ENCODE data around the gene CARNS1. TPM values are rescaled to one million over a fixed set of nuclear protein-coding genes. Genes with fewer than 3 reads are reported as not detected.

Gene CARNS1, protein sequence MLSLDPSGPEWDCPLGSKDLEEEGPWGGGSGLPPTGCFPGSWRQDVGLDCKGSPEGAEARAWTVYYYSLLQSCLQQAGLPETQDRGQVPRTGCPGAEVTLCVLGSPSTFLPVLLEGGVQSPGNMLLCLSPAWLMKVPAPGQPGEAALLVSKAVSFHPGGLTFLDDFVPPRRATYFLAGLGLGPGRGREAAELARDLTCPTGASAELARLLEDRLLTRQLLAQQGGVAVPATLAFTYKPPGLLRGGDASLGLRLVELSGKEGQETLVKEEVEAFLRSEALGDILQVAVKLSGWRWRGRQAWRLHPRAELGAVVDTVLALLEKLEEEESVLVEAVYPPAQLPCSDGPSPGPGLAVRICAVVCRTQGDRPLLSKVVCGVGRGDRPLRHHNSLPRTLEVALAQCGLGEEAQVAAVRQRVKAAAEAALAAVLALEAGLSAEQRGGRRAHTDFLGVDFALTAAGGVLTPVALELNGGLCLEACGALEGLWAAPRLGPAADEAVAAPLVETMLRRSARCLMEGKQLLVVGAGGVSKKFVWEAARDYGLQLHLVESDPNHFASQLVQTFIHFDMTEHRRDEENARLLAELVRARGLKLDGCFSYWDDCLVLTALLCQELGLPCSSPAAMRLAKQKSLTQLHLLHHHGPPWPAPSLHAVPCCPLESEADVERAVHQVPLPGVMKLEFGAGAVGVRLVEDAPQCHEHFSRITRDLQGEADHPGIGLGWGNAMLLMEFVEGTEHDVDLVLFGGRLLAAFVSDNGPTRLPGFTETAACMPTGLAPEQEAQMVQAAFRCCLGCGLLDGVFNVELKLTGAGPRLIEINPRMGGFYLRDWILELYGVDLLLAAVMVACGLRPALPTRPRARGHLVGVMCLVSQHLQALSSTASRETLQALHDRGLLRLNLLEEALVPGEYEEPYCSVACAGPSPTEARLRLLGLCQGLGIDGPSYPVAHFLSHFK
- total RNA-seq, result 1 to 10 TPM; 9.9 to 10.0 TPM
- 4.4 TPM for polyA plus RNA-seq (2013, experiment 1 of 2)
- 7.0 TPM for polyA plus RNA-seq (2013, experiment 2 of 2)
- total RNA-seq, result 0.80 to 21.9 (median 4.3) reads per million in 172 experiments

DNA sequence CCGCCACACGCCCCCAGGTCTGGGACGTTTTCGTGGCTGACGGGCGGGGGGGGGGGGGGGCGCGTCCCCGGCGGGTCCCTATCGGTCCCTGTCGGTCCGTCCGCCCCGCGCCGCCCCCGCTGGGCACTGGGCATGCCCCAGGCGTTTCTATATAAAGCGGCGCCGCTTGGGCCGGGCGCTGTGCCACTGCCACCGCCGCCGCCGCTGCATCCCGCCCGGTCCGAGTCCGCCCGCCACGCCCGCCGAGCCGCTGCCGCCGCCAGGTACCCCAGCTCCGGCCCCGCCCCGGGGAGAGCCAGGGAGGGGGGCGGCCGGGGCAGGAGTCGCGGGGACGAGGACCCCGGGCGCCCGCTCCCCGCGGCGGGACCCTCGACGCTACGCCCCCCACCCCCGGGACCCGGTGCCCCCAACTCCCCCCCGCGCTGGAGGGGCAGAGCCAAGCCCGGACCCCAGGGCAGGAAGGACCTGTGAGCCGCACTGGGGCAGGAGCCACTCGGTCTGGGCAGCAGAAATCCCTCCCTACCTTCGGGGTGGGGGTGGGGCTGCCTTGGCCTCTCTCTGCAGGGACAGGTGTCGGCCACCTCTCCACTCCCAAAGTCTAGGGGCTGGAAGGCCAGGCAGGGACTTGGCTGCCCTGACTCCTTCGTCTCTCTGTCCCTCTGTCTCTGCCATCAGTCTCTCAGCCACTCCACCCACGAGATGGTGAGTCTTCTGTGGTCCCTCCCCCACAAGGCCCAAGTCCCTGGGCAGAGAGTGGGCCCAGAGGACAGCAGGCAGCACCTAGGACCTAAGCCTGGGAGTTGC, at the start of gene CARNS1:
Gene CARNS1, plus strand, starts transcription at position 178 of the 804 bp plus-strand sequence. Its CDS starts 522 bp downstream, at position 700.
- peak within 1 kb of the TSS; percentile 93 for H3K4me3 Mint-ChIP-seq
- DNase-seq, result peak in 3 of 14 experiments; percentile 38 to 46 (median 44)
- H3K36me3 Mint-ChIP-seq (ENCODE audit: low read depth), result no peaks in the 10 kb centered on the region
- no peak for ATAC-seq (ENCODE audit: poor library complexity)
- Histone ChIP-seq H3K27ac (ENCODE audit: low read depth in 1 of 2, low read length in 2 of 2) (peak within 1 kb of the TSS; percentile 78 to 79), H3K9me3 (ENCODE audit: control insufficient read depth in 1 of 2, insufficient read depth in 1 of 2, low read length in 2 of 2) (no peaks in the 10 kb centered on the region), H3K4me1 (ENCODE audit: insufficient read depth, low read length) (peaks cover 95% of the 10 kb centered on the region), H3K4me3 (ENCODE audit: low read length) (peak within 1 kb of the TSS; percentile 51), H3K36me3 (ENCODE audit: insufficient read depth, low read length) (peaks cover 2% of the 10 kb centered on the region), H3K27me3 (ENCODE audit: control insufficient read depth in 1 of 2, insufficient read depth in 2 of 2, low read length in 2 of 2) (no peaks in the 10 kb centered on the region)
- H3K27ac Mint-ChIP-seq, result peak within 1 kb of the TSS; percentile 98
- CTCF ChIA-PET, result interaction anchor here (1.4 to 6.0 kb wide), 3 partner anchors 9 to 54 kb away, joined by 3 to 46 read pairs (median 4); partner anchors contain the start of genes PPP1CA and TBC1D10C
- no peaks in the 10 kb centered on the region for H3K27me3 Mint-ChIP-seq
- intact Hi-C loops (cut with DNase I, micrococcal nuclease), result loop anchor here in 1 of 2 experiments (5.0 kb wide), 3 partner anchors 52 to 92 kb away; partner anchors contain the start of genes AIP, CDK2AP2, PITPNM1 and TMEM134
- no peaks in the 10 kb centered on the region for H3K9me3 Mint-ChIP-seq
- peaks cover 79% of the 10 kb centered on the region for H3K4me1 Mint-ChIP-seq (ENCODE audit: low read depth)
- POLR2A ChIA-PET, result interaction anchor here (0.6 to 12.5 kb wide), 8 partner anchors 8 to 70 kb away, joined by 3 to 411 read pairs (median 11); partner anchors contain the start of genes PPP1CA, PTPRCAP, RPS6KB2 and TBC1D10C
- TF ChIP-seq, protein P1, sequence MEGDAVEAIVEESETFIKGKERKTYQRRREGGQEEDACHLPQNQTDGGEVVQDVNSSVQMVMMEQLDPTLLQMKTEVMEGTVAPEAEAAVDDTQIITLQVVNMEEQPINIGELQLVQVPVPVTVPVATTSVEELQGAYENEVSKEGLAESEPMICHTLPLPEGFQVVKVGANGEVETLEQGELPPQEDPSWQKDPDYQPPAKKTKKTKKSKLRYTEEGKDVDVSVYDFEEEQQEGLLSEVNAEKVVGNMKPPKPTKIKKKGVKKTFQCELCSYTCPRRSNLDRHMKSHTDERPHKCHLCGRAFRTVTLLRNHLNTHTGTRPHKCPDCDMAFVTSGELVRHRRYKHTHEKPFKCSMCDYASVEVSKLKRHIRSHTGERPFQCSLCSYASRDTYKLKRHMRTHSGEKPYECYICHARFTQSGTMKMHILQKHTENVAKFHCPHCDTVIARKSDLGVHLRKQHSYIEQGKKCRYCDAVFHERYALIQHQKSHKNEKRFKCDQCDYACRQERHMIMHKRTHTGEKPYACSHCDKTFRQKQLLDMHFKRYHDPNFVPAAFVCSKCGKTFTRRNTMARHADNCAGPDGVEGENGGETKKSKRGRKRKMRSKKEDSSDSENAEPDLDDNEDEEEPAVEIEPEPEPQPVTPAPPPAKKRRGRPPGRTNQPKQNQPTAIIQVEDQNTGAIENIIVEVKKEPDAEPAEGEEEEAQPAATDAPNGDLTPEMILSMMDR (IDR thresholded peaks at IDR 0.05), result no peak

- no peak overlapping the region for H3K4me3 Mint-ChIP-seq
- no peak overlapping the region for H3K27ac ChIP-seq (ENCODE audit: low read depth in 1 of 2, low read length in 2 of 2)
- H3K27ac Mint-ChIP-seq, result no peak overlapping the region
- peaks cover 69% of the 10 kb centered on the region for H3K4me1 ChIP-seq (ENCODE audit: insufficient read depth, low read length)
- TF ChIP-seq, protein P1 (IDR thresholded peaks at IDR 0.05), result no peak
- no peaks in the 10 kb centered on the region for H3K27me3 ChIP-seq (ENCODE audit: control insufficient read depth in 1 of 2, insufficient read depth in 2 of 2, low read length in 2 of 2)
- POLR2A ChIA-PET, result no interaction called here
- ATAC-seq (ENCODE audit: poor library complexity), result no peak
- H3K27me3 Mint-ChIP-seq, result peaks cover 9% of the 10 kb centered on the region
- intact Hi-C loops (cut with DNase I, micrococcal nuclease), result no loop called here
- H3K4me3 ChIP-seq (ENCODE audit: low read length), result no peak overlapping the region
- H3K9me3 Mint-ChIP-seq, result no peaks in the 10 kb centered on the region
- CTCF ChIA-PET, result interaction anchor here (8.3 kb wide), 1 partner anchor 17 kb away, joined by 33 read pairs; no protein-coding TSS in a partner anchor
- peaks cover 4% of the 10 kb centered on the region for H3K36me3 ChIP-seq (ENCODE audit: insufficient read depth, low read length)
- no peaks in the 10 kb centered on the region for H3K9me3 ChIP-seq (ENCODE audit: control insufficient read depth in 1 of 2, insufficient read depth in 1 of 2, low read length in 2 of 2)
- no peaks in the 10 kb centered on the region for H3K36me3 Mint-ChIP-seq (ENCODE audit: low read depth)
- peaks cover 69% of the 10 kb centered on the region for H3K4me1 Mint-ChIP-seq (ENCODE audit: low read depth)
- no peak for DNase-seq
Observed at GRCh38 chr11:67365736-67366444, 49.6 kb upstream of the CARNS1 start.
